Activated CD4-positive, alpha-beta memory T cell treated with anti-CD3 and anti-CD28 coated beads for 36 hours (primary cell): Measurements from ENCODE around the gene C2CD2. TPM values are rescaled to one million over a fixed set of nuclear protein-coding genes. Genes with fewer than 3 reads are reported as not detected.

Experiments
- CTCF ChIA-PET: fragments of 350-600 bp; sonication (Branson Sonifier 250); formaldehyde crosslinking; loops from one replicate; lab custom pipeline; 2021; ENCODE audit warnings: antibody characterized with exemption, inconsistent platforms; lab: Charles Lee
- POLR2A ChIA-PET: fragments of 350-600 bp; sonication (Branson Sonifier 250); formaldehyde crosslinking; loops from one replicate; lab custom pipeline; 2021; ENCODE audit warnings: antibody characterized with exemption; lab: Charles Lee
- DNase-seq: peaks from one replicate; pipeline ENCODE4 v3.0.0-alpha.2; 2020
- H3K27ac Mint-ChIP-seq: one replicate; pipeline ENCODE4 v1.8.0; 2021; ENCODE audit warnings: mixed read lengths
- H3K27me3 Mint-ChIP-seq: one replicate; pipeline ENCODE4 v1.8.0; 2021; ENCODE audit warnings: mixed read lengths
- H3K36me3 Mint-ChIP-seq: one replicate; pipeline ENCODE4 v1.8.0; 2021; ENCODE audit warnings: mixed read lengths
- H3K4me1 Mint-ChIP-seq: one replicate; pipeline ENCODE4 v1.8.0; 2021; ENCODE audit warnings: low read depth, mixed read lengths
- H3K4me3 Mint-ChIP-seq: one replicate; pipeline ENCODE4 v1.8.0; 2021; ENCODE audit warnings: mild to moderate bottlenecking, mixed read lengths
- H3K9me3 Mint-ChIP-seq: one replicate; pipeline ENCODE4 v1.8.0; 2021; ENCODE audit warnings: mixed read lengths
- intact Hi-C: fragments of 100-400 bp; cut with micrococcal nuclease; formaldehyde crosslinking; loops from one replicate; pipeline ENCODE4 v1.15.1; 2023
- total RNA-seq, 2 experiments: library from RNA; stranded (reverse); gene quantifications; one replicate each; pipeline ENCODE4 v1.2.3, GENCODE V29; 2021

Gene C2CD2
- total RNA-seq, 2 experiments from 2014 or later, result 3.8 to 7.5 TPM

- intact Hi-C loops, result no loop called here
- CTCF ChIA-PET, result interaction anchor here (0.9 kb wide), 1 partner anchor 118 kb away, joined by 3 read pairs; no protein-coding TSS in a partner anchor
- POLR2A ChIA-PET, result no interaction called here
- no peaks in the 10 kb centered on the region for H3K27me3 Mint-ChIP-seq
- peaks cover 32% of the 10 kb centered on the region for H3K36me3 Mint-ChIP-seq
- H3K27ac Mint-ChIP-seq, result no peak overlapping the region
- H3K4me1 Mint-ChIP-seq, result no peaks in the 10 kb centered on the region
- H3K9me3 Mint-ChIP-seq, result no peaks in the 10 kb centered on the region
- no peak for DNase-seq
- H3K4me3 Mint-ChIP-seq, result no peak overlapping the region
Observed at GRCh38 chr21:41989698-41990097, 35.9 kb upstream of the C2CD2 start.

- ChIA-PET POLR2A (no interaction called here), CTCF (no interaction called here)
- Mint-ChIP-seq H3K27me3 (no peaks in the 10 kb centered on the region), H3K27ac (no peak overlapping the region), H3K36me3 (peaks cover 14% of the 10 kb centered on the region), H3K4me1 (no peaks in the 10 kb centered on the region), H3K9me3 (peaks cover 10% of the 10 kb centered on the region), H3K4me3 (no peak overlapping the region)
- DNase-seq, result no peak
- intact Hi-C loops, result no loop called here
Observed at GRCh38 chr21:41987310-41987709, 33.5 kb upstream of the C2CD2 start.

- CTCF ChIA-PET, result no interaction called here
- H3K4me1 Mint-ChIP-seq, result no peaks in the 10 kb centered on the region
Observed at GRCh38 chr21:41985662-41986416, 32.0 kb upstream of the C2CD2 start.

DNA sequence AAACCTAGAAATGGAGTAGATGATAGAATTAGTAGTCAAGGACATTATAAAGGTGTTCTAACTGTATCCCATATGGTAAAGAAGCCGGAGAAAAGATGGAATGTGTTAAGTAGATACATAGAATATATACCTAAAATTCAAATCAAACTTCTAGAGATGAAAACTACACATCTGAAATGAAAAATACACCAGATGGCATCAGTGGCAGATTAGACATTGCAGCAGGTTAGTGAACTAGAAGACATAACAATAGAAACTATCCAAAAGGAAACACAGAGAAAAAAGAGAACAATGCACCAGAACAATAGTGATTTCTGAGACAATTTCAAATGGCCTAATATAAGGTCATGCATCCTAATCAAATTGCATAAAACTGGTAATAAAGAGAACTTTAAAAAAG, 29.4 kb upstream of the C2CD2 start:
- intact Hi-C loops, result no loop called here
- ChIA-PET POLR2A (no interaction called here), CTCF (interaction anchor here (1.0 kb wide), 1 partner anchor 134 kb away, joined by 3 read pairs; no protein-coding TSS in a partner anchor)
- Mint-ChIP-seq H3K36me3 (no peaks in the 10 kb centered on the region), H3K27ac (no peak overlapping the region), H3K27me3 (no peaks in the 10 kb centered on the region), H3K4me1 (no peaks in the 10 kb centered on the region), H3K4me3 (no peak overlapping the region), H3K9me3 (peaks cover 18% of the 10 kb centered on the region)
- DNase-seq, result no peak

More at GRCh38 chr21:41985662-41986416, 32.0 kb upstream of the C2CD2 start:
- Mint-ChIP-seq H3K9me3 (peaks cover 10% of the 10 kb centered on the region), H3K27ac (no peak overlapping the region), H3K27me3 (no peaks in the 10 kb centered on the region), H3K36me3 (peaks cover 2% of the 10 kb centered on the region), H3K4me3 (no peak overlapping the region)
- DNase-seq, result no peak
- POLR2A ChIA-PET, result no interaction called here
- intact Hi-C loops, result no loop called here

DNA sequence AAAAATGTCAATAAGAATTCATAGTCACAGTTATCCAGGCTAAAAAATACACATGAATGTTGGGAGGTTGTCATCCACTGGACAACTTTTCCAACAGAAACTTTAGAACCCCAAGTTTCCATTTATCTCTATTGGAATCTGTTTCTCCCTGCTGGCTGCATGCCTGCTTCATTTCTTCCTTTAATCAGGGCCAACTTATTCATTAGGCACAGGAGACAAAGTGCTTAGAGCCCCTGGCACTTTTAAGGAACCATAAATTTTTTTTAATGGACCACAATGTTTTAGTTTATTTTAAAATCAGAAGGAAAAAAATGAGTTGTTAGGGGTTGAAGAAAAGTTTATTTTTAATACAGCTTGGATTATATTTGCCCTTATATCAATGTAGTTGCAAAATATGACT, 26.7 kb upstream of the C2CD2 start:
- Mint-ChIP-seq H3K36me3 (no peaks in the 10 kb centered on the region), H3K9me3 (peaks cover 18% of the 10 kb centered on the region), H3K27me3 (no peaks in the 10 kb centered on the region), H3K27ac (no peak overlapping the region), H3K4me3 (no peak overlapping the region), H3K4me1 (no peaks in the 10 kb centered on the region)
- POLR2A ChIA-PET, result no interaction called here
- intact Hi-C loops, result no loop called here
- CTCF ChIA-PET, result interaction anchor here (2.3 kb wide), 1 partner anchor 127 kb away, joined by 5 read pairs; no protein-coding TSS in a partner anchor
- DNase-seq, result no peak

GRCh38 chr21:41979751-41980369, 26.0 kb upstream of the C2CD2 start:
- CTCF ChIA-PET, result interaction anchor here (2.3 kb wide), 1 partner anchor 128 kb away, joined by 5 read pairs; no protein-coding TSS in a partner anchor
- H3K4me3 Mint-ChIP-seq, result no peak overlapping the region
- POLR2A ChIA-PET, result no interaction called here

DNA sequence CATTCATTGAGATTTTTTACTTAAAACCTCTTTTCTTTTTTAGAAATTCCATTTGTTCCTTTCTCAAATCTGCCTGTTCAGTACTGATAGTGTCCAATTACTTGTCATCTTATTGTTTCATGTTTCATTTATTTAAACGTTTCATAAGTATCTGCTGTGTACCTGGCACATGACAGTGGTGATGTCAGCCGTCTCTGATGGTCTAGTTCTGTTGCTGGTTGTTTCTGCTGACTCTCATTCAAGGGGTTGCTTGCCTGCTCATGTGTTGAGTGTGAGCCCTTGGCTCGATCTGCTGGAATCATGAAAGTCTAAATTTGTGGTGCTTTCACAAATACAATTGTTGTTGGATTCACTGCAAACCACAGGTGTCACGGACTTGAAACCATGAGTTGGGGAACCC, 25.5 kb upstream of the C2CD2 start:
- Mint-ChIP-seq H3K4me1 (peaks cover 6% of the 10 kb centered on the region), H3K9me3 (peaks cover 18% of the 10 kb centered on the region), H3K27me3 (no peaks in the 10 kb centered on the region), H3K27ac (no peak overlapping the region), H3K36me3 (no peaks in the 10 kb centered on the region), H3K4me3 (no peak overlapping the region)
- intact Hi-C loops, result loop anchor here (10.0 kb wide), 1 partner anchor 135 kb away; no protein-coding TSS in a partner anchor
- POLR2A ChIA-PET, result no interaction called here
- no peak for DNase-seq
- CTCF ChIA-PET, result interaction anchor here (2.3 kb wide), 1 partner anchor 129 kb away, joined by 5 read pairs; no protein-coding TSS in a partner anchor

More at GRCh38 chr21:41979751-41980369, 26.0 kb upstream of the C2CD2 start:
- intact Hi-C loops, result loop anchor here (10.0 kb wide), 1 partner anchor 135 kb away; no protein-coding TSS in a partner anchor
- Mint-ChIP-seq H3K27ac (no peak overlapping the region), H3K4me1 (peaks cover 1% of the 10 kb centered on the region), H3K27me3 (no peaks in the 10 kb centered on the region), H3K36me3 (no peaks in the 10 kb centered on the region), H3K9me3 (peaks cover 18% of the 10 kb centered on the region)
- no peak for DNase-seq

DNA sequence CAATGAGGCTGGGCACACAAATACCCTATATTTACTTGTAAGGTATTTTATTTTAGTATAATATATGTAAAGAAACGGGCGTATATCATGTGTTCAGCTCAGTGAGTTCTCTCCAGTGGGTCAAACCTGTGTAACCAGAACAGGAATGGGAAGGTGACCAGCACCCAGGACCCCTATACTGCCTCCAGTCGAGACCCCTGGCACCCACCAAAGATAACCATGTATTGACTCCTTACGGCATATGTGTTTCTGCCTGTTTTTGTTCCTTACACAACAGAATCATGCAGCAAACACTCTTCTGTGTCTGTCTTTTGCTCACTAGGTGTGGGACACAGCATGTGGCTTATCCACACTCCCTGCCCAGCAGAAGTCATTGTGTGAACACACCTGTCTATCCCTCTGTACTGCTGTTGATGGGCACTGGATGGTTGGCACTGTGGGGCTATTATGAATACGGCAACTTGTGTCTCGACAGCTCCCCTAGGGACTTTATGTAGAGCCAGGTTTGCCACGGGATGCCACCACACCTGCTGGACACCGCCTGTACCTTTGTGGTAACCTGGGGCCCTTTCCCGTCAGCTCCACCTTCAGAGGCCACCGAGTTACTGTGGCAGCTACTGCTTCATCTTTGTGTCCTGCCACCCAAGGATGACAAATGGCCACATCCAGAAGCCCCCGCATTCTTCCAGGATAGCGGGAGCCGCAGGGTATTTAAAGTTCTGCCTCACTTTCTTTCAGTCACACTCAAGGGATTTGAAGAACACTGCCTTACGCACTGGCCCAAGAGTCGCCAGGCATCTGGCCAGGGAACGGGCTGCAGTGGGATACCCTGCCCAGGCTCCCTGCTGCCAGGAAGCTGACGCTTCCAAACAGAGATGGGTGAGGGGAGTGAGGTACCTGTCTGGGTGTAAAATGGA, 23.5 kb upstream of the C2CD2 start:
- ChIA-PET CTCF (no interaction called here), POLR2A (no interaction called here)
- Mint-ChIP-seq H3K4me1 (peaks cover 11% of the 10 kb centered on the region), H3K9me3 (peaks cover 8% of the 10 kb centered on the region), H3K4me3 (no peak overlapping the region), H3K36me3 (no peaks in the 10 kb centered on the region), H3K27ac (no peak overlapping the region), H3K27me3 (no peaks in the 10 kb centered on the region)
- intact Hi-C loops, result loop anchor here (10.0 kb wide), 1 partner anchor 138 kb away; no protein-coding TSS in a partner anchor
- DNase-seq, result no peak

- ChIA-PET CTCF (no interaction called here), POLR2A (interaction anchor here (1.1 kb wide), 1 partner anchor 26 kb away, joined by 3 read pairs; no protein-coding TSS in a partner anchor)
- DNase-seq, result no peak
- Mint-ChIP-seq H3K27me3 (no peaks in the 10 kb centered on the region), H3K36me3 (no peaks in the 10 kb centered on the region), H3K4me3 (no peak overlapping the region), H3K4me1 (peaks cover 11% of the 10 kb centered on the region), H3K9me3 (peaks cover 8% of the 10 kb centered on the region), H3K27ac (no peak overlapping the region)
- intact Hi-C loops, result loop anchor here (10.0 kb wide), 1 partner anchor 138 kb away; no protein-coding TSS in a partner anchor
Observed at GRCh38 chr21:41976611-41977010, 22.8 kb upstream of the C2CD2 start.

GRCh38 chr21:41975391-41976272, 21.8 kb upstream of the C2CD2 start:
- Mint-ChIP-seq H3K4me3 (no peak overlapping the region), H3K27ac (no peak overlapping the region), H3K27me3 (no peaks in the 10 kb centered on the region), H3K36me3 (no peaks in the 10 kb centered on the region), H3K9me3 (peaks cover 8% of the 10 kb centered on the region), H3K4me1 (peaks cover 11% of the 10 kb centered on the region)
- ChIA-PET POLR2A (interaction anchor here (1.1 kb wide), 1 partner anchor 27 kb away, joined by 3 read pairs; no protein-coding TSS in a partner anchor), CTCF (no interaction called here)
- no peak for DNase-seq
- intact Hi-C loops, result loop anchor here (10.0 kb wide), 1 partner anchor 139 kb away; no protein-coding TSS in a partner anchor

GRCh38 chr21:41974752-41975053, 20.9 kb upstream of the C2CD2 start:
- ChIA-PET POLR2A (no interaction called here), CTCF (interaction anchor here (1.4 kb wide), 1 partner anchor 133 kb away, joined by 9 read pairs; no protein-coding TSS in a partner anchor)
- peaks cover 8% of the 10 kb centered on the region for H3K9me3 Mint-ChIP-seq
- H3K36me3 Mint-ChIP-seq, result no peaks in the 10 kb centered on the region
- H3K4me3 Mint-ChIP-seq, result no peak overlapping the region
- H3K27ac Mint-ChIP-seq, result no peak overlapping the region
- H3K4me1 Mint-ChIP-seq, result peaks cover 11% of the 10 kb centered on the region
- intact Hi-C loops, result loop anchor here (10.0 kb wide), 1 partner anchor 140 kb away; no protein-coding TSS in a partner anchor
- no peaks in the 10 kb centered on the region for H3K27me3 Mint-ChIP-seq
- DNase-seq, result no peak
